ENCODE results near the gene PDLIM1.

The PDLIM1 gene

DNA sequence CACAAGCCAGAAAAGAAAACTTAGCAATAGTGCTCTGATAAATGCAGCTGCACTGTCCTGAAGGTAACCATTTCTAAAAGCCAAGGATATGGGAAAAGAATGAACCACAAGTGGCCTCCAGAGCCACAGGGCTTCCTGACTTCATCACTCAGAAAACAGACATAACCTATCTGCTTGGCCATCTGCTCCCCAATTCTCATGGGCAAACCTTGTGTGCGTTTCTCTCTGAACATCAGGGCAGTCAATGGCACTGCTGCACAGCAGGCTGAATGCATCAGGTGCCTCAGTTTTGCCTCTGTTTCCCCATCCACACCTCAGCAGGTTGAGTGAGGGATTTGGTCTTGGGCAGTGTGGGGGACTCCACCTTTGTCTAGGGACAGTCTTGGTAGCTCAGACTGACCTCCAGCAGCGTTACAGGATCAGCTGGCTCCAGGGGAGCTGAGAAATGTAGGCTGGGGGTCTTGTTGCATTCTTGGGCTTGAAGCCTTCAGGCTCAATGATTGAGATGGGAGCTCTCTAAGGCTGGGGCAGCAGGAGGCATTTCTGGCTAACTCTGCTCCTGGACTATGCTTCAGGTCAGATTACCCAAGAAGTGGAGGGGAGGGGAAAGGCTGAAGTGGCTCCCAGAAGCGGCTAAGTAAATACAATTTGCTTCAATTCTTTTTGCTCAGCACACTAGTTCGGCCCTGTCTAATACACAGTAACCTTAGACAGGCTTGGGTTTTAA is 23.6 kb upstream of the PDLIM1 start:
- no peak for DNase-seq

DNA sequence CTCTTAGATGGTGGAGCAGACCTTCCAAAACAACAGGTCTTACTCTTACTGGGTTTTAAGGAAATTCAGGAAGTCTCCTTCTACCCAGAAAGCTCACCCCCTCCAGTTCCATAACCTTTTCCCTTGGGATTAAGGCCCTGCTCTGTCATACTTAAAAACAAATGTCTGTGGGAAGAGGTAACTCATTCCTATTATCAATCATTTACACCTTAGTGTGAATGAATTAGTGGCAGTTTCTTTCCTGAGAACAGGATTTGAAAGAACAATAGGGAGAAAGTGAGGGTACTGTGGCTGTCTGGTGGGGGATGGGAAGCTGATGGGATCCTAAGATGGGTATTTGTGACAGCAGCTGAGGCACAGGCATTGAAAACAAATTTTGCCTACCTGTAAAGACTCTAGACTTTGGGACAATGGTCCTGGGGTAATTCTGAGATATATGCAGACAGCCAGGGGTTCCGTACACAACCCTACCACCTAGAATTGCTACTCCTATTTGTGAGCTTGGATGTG is 22.2 kb upstream of the PDLIM1 start:
- DNase-seq, result no peak

DNA sequence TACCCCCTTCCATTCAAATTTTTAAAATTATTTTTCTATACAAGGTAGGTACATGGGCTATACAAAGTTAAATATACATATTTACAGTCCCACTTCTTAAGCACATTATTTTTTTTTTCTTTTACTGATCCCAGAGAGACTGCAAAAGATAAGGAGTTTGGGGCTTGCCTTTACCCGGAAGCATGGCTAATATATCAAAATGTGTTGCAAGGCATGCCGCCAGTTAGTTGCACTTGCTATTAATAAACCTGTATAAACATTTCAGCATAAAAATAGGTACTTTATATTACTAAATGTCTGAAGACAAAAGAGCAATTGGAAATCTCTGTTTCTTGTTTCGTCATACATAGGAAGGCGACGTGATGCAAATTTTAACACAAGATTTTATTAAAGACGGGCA is 21.5 kb upstream of the PDLIM1 start:
- no peak for DNase-seq

DNA sequence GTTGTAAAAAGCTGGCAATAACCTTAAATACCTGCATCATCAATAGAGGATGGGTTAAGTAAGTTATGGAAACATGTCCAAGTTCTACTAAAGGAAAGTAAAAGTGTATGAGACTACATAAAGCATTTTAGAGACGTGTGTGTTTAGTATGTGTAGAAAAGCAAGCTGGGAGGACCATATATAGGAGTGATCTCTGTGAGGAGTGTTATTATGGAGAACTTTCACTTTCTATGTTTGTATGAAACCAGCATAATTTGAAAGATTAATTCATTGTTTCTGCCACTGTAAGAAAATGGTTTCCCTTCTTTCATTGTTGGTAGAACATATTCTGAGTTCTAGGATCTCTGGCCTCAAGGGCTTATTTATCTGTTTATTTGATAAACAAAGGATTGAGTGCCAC is 19.2 kb upstream of the PDLIM1 start:
- no peak for DNase-seq

DNA sequence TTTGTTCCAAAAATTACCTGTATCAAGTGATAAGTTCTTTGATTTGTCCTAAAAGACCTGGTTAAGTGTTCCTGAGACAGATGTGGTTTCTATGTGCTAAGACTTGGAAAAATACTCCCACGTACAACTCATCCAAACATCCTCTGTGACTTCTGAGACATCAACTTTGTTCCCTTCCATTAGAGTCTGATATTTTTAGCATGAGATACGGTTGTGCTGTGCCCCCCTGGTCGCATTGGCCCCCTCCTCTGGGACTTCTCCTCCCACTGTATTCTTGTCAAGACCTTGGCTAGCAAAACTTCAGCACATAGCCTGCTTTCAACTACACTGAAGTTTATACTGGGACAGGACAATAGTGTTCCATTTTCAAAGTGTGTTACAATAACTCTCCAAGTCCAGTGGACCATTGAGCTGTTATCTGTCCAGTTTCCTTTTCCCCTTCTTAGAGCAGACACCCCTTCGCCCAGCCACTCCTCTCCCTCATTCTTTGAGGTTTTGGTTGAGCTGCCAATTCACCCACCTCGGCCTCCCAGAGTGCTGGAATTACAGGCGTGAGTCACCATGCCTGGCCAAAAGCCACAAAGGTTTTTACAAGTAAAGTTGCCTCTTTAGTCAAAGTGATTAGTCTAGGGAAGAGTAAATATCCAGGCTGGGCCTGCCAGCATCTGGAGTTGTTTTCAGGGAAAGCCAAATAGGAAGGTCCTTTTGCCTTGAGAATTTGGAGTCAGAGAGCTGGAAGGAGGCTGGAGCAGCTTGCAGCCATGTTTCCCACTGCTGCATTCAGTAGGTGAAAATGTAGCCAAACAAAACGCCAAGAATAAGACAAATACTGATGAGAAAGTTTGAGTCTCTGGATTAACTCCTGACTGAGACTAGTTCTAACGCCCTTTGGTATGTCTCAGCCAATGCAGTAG is 17.8 kb upstream of the PDLIM1 start:
- DNase-seq, result no peak

DNA sequence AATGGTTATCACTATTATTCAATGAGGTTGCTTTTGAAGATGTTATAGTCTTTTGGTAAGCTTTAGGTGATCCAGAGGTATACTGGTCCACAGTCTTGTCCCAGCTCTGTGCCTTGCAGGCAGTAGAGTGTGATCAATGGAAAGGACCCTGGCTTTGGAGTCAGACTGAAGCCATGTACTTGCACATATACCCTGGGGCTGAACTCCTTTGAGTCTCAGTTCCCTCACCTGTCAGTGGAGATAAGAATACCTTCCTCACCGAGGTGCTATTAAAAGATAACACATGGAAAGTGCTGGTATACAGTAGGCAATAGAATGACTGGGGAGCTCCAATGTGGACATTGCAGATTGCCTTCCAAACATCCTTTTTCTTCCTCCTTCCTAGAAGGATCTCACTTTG is 16.0 kb upstream of the PDLIM1 start:
- no peak for DNase-seq

GRCh38 chr10:95306318-95306650 is 15.5 kb upstream of the PDLIM1 start:
- no peak for DNase-seq

GRCh38 chr10:95305606-95306317 is 15.0 kb upstream of the PDLIM1 start:
- DNase-seq, result no peak

DNA sequence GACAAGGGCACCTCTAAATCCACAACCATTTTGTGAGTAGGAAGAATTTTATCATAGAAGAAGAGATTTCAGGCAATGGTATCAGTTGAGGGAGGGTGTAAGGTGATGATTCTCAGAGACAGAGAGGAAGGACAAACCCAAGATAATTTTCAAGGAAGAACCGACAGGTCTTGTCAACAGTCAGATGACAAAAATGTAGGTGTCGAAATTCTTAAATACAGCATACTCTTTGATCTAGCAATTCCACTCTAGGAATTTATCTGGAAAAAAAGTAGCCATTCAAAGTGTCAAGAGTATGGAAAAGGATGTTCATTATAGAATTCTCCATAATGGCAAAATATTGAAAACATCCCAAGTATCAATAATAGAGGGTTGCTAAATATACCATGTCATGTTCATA is 14.2 kb upstream of the PDLIM1 start:
- no peak for DNase-seq

DNA sequence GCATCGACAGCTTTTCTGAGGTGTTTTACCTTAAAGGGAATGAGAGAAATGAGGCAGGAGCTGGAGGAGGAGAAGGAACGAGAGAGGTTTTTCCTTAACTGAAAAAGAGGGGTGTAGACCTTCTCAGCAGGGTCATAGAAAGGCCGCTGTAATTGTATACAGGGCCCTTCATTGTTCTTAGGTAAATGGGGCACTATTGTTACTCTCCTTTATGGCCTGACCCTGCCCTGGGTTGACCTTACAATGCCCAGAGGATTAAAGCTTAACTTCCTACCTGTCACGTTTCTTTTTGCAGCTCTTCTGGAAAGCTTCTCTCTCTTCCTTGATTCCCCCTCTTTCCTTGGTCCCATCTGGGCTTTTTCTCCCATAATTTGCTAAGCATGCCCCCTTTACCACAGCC is 13.7 kb upstream of the PDLIM1 start:
- DNase-seq, result no peak

DNA sequence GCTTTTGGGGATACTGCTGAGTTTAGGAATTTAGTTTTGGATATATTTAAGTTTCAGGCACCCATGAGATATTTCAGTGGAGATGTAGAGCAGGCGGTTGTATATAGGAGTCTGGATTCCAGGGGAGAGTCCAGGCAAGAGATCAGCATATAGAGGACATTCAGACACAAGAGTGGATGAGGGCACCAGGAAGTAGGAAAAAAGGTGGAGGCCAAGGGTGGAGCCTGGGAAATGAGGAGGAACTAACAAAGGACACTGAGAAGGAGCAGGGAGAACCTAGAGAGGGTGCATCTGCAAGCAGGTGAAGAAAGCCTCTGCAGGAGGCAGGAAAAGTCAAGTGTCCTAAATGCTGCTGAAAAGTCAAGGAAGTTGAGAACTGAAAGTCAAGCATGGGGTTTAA is 13.1 kb upstream of the PDLIM1 start:
- no peak for DNase-seq

- DNase-seq, result no peak
Observed at GRCh38 chr10:95303535-95303934, 12.7 kb upstream of the PDLIM1 start.

DNA sequence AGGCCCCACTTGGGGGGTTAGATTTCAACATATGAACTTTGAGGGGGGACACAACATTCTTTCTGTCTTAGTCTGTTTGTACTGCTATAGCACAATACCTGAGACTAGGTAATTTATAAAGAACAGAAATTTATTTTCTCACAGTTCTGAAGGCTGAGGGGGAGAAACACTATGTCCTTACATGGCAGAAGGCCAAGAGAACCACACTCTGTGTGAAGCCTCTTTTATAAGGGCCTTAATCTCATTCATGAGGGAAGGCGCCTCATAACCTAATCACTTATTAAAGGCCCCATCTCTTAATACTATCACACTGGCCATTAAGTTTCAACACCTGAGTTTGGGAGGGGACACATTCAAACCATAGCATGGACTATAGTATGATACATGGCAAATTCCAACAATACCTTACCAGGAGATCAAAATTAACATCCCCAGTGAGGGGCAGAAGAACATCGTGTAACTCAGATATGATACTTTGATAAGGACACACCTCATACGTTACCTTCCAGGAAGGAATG is 9.3 kb upstream of the PDLIM1 start:
- DNase-seq, result no peak

DNA sequence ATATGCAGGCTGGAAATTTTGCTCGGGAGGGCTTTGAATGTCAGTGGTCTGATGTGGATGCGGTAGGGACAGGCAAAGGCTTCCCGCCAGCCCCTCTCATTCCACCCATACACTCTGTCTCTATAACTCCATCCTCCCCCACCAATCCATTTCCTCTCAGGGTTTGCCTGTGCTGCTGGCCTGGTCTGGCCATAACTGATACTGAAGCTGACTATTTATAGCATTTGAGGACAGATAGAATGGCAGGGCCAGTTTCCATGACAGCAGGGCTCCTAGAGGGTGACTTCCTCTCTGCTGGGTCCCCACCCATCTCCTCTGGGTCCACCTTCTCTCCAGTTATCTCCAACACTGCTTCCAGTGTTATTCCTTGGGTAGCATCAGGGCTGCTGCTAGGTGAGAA is 6.6 kb upstream of the PDLIM1 start:
- no peak for DNase-seq

GRCh38 chr10:95296764-95297163 is 6.0 kb upstream of the PDLIM1 start:
- no peak for DNase-seq

DNA sequence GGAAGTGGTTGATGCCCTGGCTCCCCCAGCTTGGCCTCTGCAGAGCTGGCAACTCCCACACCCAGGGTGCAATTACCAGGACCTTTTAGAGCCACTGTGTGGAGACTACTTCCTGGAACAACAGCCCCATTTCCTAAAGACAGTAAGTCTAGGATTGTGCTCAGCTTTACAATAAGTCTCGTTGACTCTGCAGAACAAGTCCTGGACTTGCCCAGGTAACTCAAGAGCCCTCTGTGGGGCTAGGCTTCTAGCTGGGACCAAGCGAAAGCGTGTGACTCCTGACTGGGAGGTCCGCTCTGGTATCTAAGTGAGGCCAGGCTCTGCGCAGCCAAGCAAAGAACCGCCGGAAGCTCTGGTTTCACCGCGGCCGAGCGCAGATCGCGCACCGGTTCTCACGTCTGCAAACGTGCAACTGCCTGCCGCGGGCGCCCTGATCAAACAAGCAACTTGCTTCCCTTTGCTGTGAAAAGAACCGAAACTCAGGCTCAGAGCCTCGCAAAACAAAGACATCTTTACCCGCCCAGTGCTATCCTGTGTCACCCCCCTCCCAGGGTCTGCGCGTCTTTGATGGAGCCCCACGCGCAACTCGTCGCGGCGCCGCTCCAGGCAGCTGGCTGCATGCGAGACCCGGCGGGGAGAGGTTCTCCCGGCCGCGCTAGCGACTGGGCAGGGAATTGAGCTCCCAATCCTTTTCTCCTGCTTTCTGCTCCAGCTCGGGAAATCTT is 4.4 kb upstream of the PDLIM1 start:
- DNase-seq, result peak; percentile 68

- no peak for DNase-seq
Observed at GRCh38 chr10:95293631-95294030, 2.8 kb upstream of the PDLIM1 start.

DNA sequence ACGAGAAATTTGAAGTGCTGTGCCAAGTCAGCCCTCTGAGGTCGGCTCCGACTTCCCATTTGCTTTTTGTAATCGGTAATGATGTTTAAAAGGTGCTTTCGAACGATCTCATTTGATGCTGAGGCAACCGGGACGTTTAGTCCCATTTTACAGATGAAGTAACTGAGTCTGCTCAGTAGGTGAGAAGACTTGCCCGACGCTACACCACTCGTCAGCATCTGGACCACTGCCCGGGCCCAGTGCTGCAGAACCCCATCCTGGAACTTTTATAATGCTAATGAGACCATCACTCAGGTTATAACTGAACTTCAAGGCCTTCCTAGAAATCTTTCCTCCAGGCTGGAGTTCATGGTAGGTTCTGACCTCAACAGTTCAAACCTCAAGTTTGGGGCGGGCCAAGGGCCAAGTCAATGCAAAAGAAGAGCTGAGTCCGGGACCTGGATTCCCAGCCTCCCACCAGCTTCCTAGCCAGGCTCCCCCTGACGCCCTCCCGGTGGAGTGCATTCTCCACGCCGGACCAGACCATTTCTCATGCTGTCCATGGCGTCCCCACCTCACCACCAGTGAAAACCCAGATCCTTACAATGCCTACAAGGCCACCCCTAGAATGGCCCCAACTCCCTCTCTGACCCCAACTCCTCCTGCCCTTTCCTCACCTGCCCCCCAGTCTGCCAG is 699 bp upstream of the PDLIM1 start:
- no peak for DNase-seq

GRCh38 chr10:95289921-95290421 is 832 bp downstream of the PDLIM1 start:
- DNase-seq, result no peak

GRCh38 chr10:95289003-95289920 is 1.5 kb downstream of the PDLIM1 start:
- DNase-seq, result no peak

DNA sequence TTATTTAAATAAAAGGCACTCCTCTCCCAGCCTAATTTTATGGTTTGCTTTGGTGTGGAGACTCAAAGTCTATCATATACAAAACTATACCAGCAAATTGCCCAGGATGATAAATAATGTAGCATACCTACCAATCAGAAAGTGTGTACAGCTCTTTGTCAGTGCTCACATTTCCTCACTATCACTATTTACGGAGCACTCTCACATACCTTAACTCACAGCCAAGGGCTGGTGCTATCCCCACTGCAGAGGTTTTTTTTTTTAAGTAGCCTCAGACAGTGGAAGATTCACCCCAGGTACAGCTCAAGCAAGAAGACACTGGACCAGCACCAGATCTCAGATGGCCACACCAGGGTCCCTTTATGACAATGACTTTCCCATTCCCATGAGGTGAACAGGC is 2.5 kb downstream of the PDLIM1 start:
- DNase-seq, result no peak

Measured in NCI-H1105 treated with DMSO at 0.1 percent for 48 hours (cell line).